Measurements from ENCODE around the gene LEKR1. TPM values are rescaled to one million over a fixed set of nuclear protein-coding genes. Genes with fewer than 3 reads are reported as not detected.

Gene LEKR1
- total RNA-seq, 2 experiments from 2014 or later = 0.16 TPM; not detected in 1

DNA sequence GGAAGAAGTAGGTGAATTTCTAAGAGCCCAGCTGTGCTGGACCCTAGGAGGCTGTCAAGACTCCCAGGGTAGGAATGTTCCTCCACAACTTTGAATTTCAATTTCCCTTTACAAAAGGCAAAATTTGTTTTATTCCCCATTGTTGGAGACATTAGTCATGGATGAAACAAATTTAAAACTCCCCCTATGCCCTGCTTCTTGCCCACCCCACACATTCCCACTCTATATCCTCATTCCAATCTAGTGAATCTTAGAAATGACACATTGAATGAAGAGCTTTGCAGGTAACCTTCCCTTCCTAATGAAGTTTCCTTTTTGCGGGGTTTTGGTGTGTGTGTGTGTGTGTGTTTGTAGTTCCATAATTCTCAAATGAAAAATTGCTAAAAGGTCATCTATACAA lies 261.2 kb downstream of the LEKR1 start:
- no TSS peak for BruUV-seq (replicated peaks)
- Histone ChIP-seq H2AFZ (ENCODE audit: low read length) (no peak overlapping the region), H3K4me3 (ENCODE audit: low read depth, low read length, poor library complexity, severe bottlenecking) (no peak overlapping the region), H3K4me2 (ENCODE audit: low read length) (no peak overlapping the region), H3K79me2 (ENCODE audit: insufficient read depth, low read depth, low read length) (no peaks in the 10 kb centered on the region), H3K9me3 (ENCODE audit: low read length) (no peaks in the 10 kb centered on the region), H3K9me2 (ENCODE audit: insufficient read depth, low read length) (no peaks in the 10 kb centered on the region), H3K27ac (ENCODE audit: low read depth, low read length, poor library complexity, severe bottlenecking) (no peak overlapping the region), H4K20me1 (ENCODE audit: insufficient read depth, low read length) (no peaks in the 10 kb centered on the region), H3K4me1 (ENCODE audit: insufficient read depth, low read length, poor library complexity, severe bottlenecking) (peaks cover 24% of the 10 kb centered on the region), H3K36me3 (ENCODE audit: insufficient read depth, low read length) (no peaks in the 10 kb centered on the region)
- ChIA-PET CTCF (ENCODE audit: unreplicated experiment) (no interaction called here), POLR2A (interaction anchor here (1.1 to 12.7 kb wide), 12 partner anchors 11 to 532 kb away, joined by 3 to 171 read pairs (median 14); partner anchors contain the start of genes CCNL1 and SSR3)
- no peak for TF ChIP-seq CTCF (conservative IDR thresholded peaks at IDR 0.05; ENCODE audit: low read length)
- TF ChIP-seq EZH2phosphoT487 (IDR thresholded peaks at IDR 0.05; ENCODE audit: borderline replicate concordance, low read depth, low read length) = no peak
- intact Hi-C loops (cut with micrococcal nuclease; ENCODE audit: unreplicated experiment) = no loop called here
- DNase-seq (ENCODE audit: low spot score) = no peak

GRCh38 chr3:157087780-157088600 lies 261.8 kb downstream of the LEKR1 start:
- H2AFZ ChIP-seq (ENCODE audit: low read length) = peak overlapping the region; percentile 95; the same call in 1 of the 2 replicates
- no TSS peak for BruUV-seq (replicated peaks)
- intact Hi-C loops (cut with micrococcal nuclease; ENCODE audit: unreplicated experiment) = loop anchor here (1.0 to 2.0 kb wide), 5 partner anchors 43 to 533 kb away; partner anchors contain the start of genes CCNL1, SSR3 and TIPARP
- POLR2A ChIA-PET = interaction anchor here (0.6 to 12.7 kb wide), 32 partner anchors 9 to 1020 kb away, joined by 3 to 171 read pairs (median 6); partner anchors contain the start of genes CCNL1 and SSR3
- H3K9me3 ChIP-seq (ENCODE audit: low read length) = no peaks in the 10 kb centered on the region
- CTCF ChIA-PET (ENCODE audit: unreplicated experiment) = interaction anchor here (1.0 to 1.9 kb wide), 2 partner anchors 49 to 412 kb away, joined by 3 to 8 read pairs; no protein-coding TSS in a partner anchor
- H3K4me3 ChIP-seq (ENCODE audit: low read depth, low read length, poor library complexity, severe bottlenecking) = peak overlapping the region; percentile 72
- peak overlapping the region; percentile 91 for H3K4me2 ChIP-seq (ENCODE audit: low read length)
- H3K27ac ChIP-seq (ENCODE audit: low read depth, low read length, poor library complexity, severe bottlenecking) = peak overlapping the region; percentile 77
- no peaks in the 10 kb centered on the region for H4K20me1 ChIP-seq (ENCODE audit: insufficient read depth, low read length)
- no peaks in the 10 kb centered on the region for H3K9me2 ChIP-seq (ENCODE audit: insufficient read depth, low read length)
- no peaks in the 10 kb centered on the region for H3K36me3 ChIP-seq (ENCODE audit: insufficient read depth, low read length)
- no peak for DNase-seq (ENCODE audit: low spot score)
- peaks cover 24% of the 10 kb centered on the region for H3K4me1 ChIP-seq (ENCODE audit: insufficient read depth, low read length, poor library complexity, severe bottlenecking)
- H3K79me2 ChIP-seq (ENCODE audit: insufficient read depth, low read depth, low read length) = no peaks in the 10 kb centered on the region
- no peak for TF ChIP-seq CTCF (conservative IDR thresholded peaks at IDR 0.05; ENCODE audit: low read length)
- no peak for TF ChIP-seq EZH2phosphoT487 (IDR thresholded peaks at IDR 0.05; ENCODE audit: borderline replicate concordance, low read depth, low read length)

Measured in OCI-LY7 (cell line).